Measurements from ENCODE around the gene KPTN. TPM values are rescaled to one million over a fixed set of nuclear protein-coding genes. Genes with fewer than 3 reads are reported as not detected.

KPTN gene
- polyA plus RNA-seq, 1 donor (not counting 4 experiments of a cell fraction or from before 2014, with no cell fraction given): 7.3 TPM

DNA sequence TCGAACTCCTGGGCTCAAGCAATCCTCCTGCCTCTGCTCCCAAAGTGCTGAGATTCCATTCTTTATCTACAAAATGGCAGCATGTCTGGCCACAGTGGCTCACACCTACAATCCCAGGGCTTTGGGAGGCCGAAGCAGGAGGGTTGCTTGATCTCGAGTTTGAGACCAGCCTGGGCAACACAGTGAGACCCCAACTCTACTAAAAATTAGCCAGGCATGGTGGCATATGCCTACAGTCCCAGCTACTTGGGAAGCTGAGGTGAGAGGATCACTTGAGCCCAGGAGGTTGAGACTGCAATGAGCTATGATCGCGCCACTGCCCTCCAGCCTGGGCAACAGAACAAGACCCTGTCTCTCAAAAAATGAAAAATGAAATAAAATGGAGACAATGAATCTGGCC lies 24.7 kb upstream of the KPTN start:
- Histone ChIP-seq H3K27ac (ENCODE audit: control insufficient read depth, insufficient read depth, low read length) (no peak overlapping the region), H3K36me3 (ENCODE audit: control insufficient read depth in 2 of 2, extremely low read depth in 1 of 2, insufficient read depth in 2 of 2, low read length in 2 of 2) (peaks cover 5 to 14% of the 10 kb centered on the region in 2 experiments), H3K9me3 (ENCODE audit: control insufficient read depth, low read depth, low read length) (no peaks in the 10 kb centered on the region), H3K9me1 (ENCODE audit: control insufficient read depth, extremely low read depth, insufficient read depth, low read length) (peaks cover 2% of the 10 kb centered on the region), H2AFZ (ENCODE audit: control insufficient read depth, low read length) (no peak overlapping the region), H3K9ac (ENCODE audit: control insufficient read depth, extremely low read depth, insufficient read depth, low read length) (no peak overlapping the region), H3K4me3 (ENCODE audit: control insufficient read depth in 2 of 3, extremely low read depth in 1 of 3, insufficient read depth in 2 of 3, low read depth in 1 of 3, low read length in 3 of 3) (no peak overlapping the region), H4K20me1 (ENCODE audit: control insufficient read depth, extremely low read depth, insufficient read depth, low read length) (peaks cover 3% of the 10 kb centered on the region), H3K4me2 (ENCODE audit: control insufficient read depth, extremely low read depth, insufficient read depth, low read depth, low read length) (no peak overlapping the region), H3K79me2 (ENCODE audit: control insufficient read depth, insufficient read depth, low read length) (peaks cover 78% of the 10 kb centered on the region), H3K4me1 (ENCODE audit: control insufficient read depth, extremely low read depth, insufficient read depth, low read length) (peaks cover 49% of the 10 kb centered on the region), H3K27me3 (ENCODE audit: control insufficient read depth, extremely low read depth, insufficient read depth, low read length) (no peaks in the 10 kb centered on the region)
- TF ChIP-seq EZH2 (IDR thresholded peaks at IDR 0.05; ENCODE audit: low read length): no peak
- TF ChIP-seq, protein P1, sequence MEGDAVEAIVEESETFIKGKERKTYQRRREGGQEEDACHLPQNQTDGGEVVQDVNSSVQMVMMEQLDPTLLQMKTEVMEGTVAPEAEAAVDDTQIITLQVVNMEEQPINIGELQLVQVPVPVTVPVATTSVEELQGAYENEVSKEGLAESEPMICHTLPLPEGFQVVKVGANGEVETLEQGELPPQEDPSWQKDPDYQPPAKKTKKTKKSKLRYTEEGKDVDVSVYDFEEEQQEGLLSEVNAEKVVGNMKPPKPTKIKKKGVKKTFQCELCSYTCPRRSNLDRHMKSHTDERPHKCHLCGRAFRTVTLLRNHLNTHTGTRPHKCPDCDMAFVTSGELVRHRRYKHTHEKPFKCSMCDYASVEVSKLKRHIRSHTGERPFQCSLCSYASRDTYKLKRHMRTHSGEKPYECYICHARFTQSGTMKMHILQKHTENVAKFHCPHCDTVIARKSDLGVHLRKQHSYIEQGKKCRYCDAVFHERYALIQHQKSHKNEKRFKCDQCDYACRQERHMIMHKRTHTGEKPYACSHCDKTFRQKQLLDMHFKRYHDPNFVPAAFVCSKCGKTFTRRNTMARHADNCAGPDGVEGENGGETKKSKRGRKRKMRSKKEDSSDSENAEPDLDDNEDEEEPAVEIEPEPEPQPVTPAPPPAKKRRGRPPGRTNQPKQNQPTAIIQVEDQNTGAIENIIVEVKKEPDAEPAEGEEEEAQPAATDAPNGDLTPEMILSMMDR (optimal IDR thresholded peaks at IDR 0.05 in 1 of 3, IDR thresholded peaks at IDR 0.05 in 1 of 3, conservative IDR thresholded peaks at IDR 0.05 in 1 of 3; ENCODE audit: extremely low read depth in 1 of 3, insufficient read depth in 2 of 3, low read length in 3 of 3): no peak
- DNase-seq (ENCODE audit: low read depth, low spot score) (no peak), FAIRE-seq (no peak)
- dilution Hi-C loops (cut with MboI; ENCODE audit: extremely low pct_ligation_motif_present, low sequenced_read_pairs): no loop called here

DNA sequence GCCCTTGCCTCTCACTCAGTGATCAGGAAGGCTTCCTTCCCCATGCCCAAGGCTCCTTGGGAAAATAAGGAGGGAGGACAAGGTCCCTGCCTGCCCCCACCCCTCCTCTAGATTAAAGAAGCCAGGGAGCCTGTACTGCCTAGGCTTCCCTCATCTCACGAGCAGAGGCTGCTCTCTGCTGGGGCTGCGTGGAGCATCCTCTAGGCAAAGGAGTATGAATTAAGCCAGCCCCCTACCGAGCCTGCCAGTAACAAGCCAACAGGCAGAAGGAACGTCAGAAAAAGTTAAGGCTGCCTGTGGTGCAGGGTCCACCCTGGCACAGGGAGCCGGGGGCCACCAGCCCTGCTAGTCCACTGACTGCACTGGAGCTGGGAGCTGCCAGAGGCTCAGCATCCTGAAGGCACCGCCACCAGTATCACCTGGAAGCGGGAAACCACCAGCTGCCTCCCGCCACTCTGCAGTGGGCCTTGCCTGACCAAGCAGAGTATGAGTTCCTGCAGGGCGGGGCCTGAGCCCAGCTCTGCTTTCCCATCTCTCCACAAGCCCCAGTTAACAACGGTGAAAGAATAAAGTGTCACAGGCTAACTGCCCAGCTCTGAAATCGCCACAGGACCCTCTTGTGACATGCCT lies 24.0 kb upstream of the KPTN start:
- H3K9me3 ChIP-seq (ENCODE audit: control insufficient read depth, low read depth, low read length): no peaks in the 10 kb centered on the region
- FAIRE-seq: no peak
- H2AFZ ChIP-seq (ENCODE audit: control insufficient read depth, low read length): no peak overlapping the region
- no peak overlapping the region for H3K27ac ChIP-seq (ENCODE audit: control insufficient read depth, insufficient read depth, low read length)
- H4K20me1 ChIP-seq (ENCODE audit: control insufficient read depth, extremely low read depth, insufficient read depth, low read length): peaks cover 3% of the 10 kb centered on the region
- peaks cover 2% of the 10 kb centered on the region for H3K9me1 ChIP-seq (ENCODE audit: control insufficient read depth, extremely low read depth, insufficient read depth, low read length)
- H3K4me1 ChIP-seq (ENCODE audit: control insufficient read depth, extremely low read depth, insufficient read depth, low read length): peaks cover 43% of the 10 kb centered on the region
- no peak overlapping the region for H3K4me3 ChIP-seq (ENCODE audit: control insufficient read depth in 2 of 3, extremely low read depth in 1 of 3, insufficient read depth in 2 of 3, low read depth in 1 of 3, low read length in 3 of 3)
- dilution Hi-C loops (cut with MboI; ENCODE audit: extremely low pct_ligation_motif_present, low sequenced_read_pairs): no loop called here
- peaks cover 12 to 20% of the 10 kb centered on the region in 2 experiments for H3K36me3 ChIP-seq (ENCODE audit: control insufficient read depth in 2 of 2, extremely low read depth in 1 of 2, insufficient read depth in 2 of 2, low read length in 2 of 2)
- no peak for DNase-seq (ENCODE audit: low read depth, low spot score)
- H3K4me2 ChIP-seq (ENCODE audit: control insufficient read depth, extremely low read depth, insufficient read depth, low read depth, low read length): no peak overlapping the region
- TF ChIP-seq EZH2 (IDR thresholded peaks at IDR 0.05; ENCODE audit: low read length): no peak
- TF ChIP-seq, protein P1 (optimal IDR thresholded peaks at IDR 0.05 in 1 of 3, IDR thresholded peaks at IDR 0.05 in 1 of 3, conservative IDR thresholded peaks at IDR 0.05 in 1 of 3; ENCODE audit: extremely low read depth in 1 of 3, insufficient read depth in 2 of 3, low read length in 3 of 3): no peak
- H3K27me3 ChIP-seq (ENCODE audit: control insufficient read depth, extremely low read depth, insufficient read depth, low read length): no peaks in the 10 kb centered on the region
- H3K9ac ChIP-seq (ENCODE audit: control insufficient read depth, extremely low read depth, insufficient read depth, low read length): no peak overlapping the region
- H3K79me2 ChIP-seq (ENCODE audit: control insufficient read depth, insufficient read depth, low read length): peaks cover 71% of the 10 kb centered on the region
